ENCODE measurements around the gene SGMS1.

- TF ChIP-seq POLR2AphosphoS5 (IDR thresholded peaks at IDR 0.05; ENCODE audit: low read depth, low read length) (no peak), POLR2A (IDR thresholded peaks at IDR 0.05; ENCODE audit: low read depth, low read length) (no peak), TAF1 (IDR thresholded peaks at IDR 0.05; ENCODE audit: borderline replicate concordance, low read depth, low read length) (no peak)
Measured at GRCh38 chr10:50541317-50541716, 82.4 kb downstream of the SGMS1 start.
